ENCODE data around the gene MVK. TPM values are rescaled to one million over a fixed set of nuclear protein-coding genes. Genes with fewer than 3 reads are reported as not detected.

The MVK gene
- total RNA-seq, 1 donor from 2014 or later, result 24.3 TPM

DNA sequence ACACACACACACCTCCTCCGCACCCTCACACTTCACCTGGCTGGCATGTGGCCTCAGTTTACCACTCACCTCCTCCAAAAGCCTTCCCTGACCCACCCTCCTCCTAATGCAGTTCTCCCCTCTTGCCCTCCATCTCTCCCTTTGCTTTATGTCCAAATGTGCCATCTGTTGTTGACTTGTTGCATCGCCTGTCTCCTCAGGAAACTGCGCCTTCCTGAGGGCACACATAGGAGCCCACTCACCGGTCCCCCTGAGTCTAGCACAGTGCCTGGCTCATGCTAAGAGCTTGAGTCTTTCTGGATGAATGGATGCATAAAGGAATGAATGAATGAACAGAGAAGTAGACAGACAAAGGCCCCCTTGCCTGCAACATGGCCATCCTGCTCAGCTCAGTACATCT, 34.0 kb downstream of the MVK start:
- DNase-seq (ENCODE audit: low read depth), result no peak

DNA sequence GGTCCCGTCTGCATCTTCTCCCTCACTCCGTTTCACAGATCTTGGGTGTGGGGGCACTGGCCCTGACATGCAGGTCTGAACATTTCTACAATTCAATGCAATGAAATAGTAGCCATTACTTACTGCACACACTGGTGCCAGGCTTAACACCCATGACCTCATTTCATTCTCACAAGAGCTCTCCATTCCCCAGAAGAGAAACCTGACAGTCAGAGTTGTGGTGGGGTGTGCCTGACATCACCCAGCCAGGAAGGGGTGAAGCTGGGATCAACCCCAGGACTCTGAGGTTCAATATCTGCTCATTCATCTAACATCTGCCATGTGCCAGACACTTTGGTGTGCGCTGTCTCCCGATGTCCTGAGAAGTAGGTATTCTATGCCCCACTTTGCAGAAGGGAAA, 34.7 kb downstream of the MVK start:
- no peak for DNase-seq (ENCODE audit: low read depth)

DNA sequence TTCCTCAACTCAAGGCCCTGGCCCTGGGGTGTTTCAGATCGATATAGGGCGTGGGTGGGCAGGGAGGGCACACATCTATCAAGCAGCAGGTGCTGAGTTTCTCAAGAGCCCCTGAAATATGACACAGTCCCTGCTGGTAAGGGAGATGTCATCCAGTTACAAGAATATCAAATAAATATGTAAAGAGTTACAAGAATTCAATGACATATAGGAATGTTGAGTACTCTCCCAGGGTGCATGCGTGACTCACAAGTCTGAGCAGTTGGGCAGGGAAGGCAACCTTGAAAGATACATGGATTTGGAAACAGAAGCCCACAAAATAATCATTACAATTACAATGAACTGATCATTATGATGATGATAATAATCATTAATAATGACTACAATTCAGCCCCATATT, 35.2 kb downstream of the MVK start:
- DNase-seq (ENCODE audit: low read depth), result no peak

DNA sequence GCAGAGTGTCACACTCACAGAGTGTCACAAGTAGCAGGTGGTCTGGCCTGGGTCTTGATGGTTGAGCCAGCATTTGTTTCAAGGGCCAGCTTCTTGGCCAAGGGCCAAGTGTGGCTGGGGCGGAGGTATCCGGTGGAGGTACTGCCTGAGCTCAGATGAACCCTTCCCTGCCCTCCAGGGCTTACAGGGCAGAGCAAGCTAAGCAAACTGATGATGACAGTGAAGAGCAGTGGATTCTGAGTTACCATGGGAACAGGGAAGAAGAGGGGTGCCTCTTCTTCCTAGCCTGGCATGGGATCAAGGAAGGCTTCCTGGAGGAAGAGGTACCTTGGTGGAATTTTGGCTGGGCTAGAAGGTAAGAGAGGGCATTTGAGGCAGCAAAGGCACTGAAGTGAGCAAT, 35.7 kb downstream of the MVK start:
- no peak for DNase-seq (ENCODE audit: low read depth)

DNA sequence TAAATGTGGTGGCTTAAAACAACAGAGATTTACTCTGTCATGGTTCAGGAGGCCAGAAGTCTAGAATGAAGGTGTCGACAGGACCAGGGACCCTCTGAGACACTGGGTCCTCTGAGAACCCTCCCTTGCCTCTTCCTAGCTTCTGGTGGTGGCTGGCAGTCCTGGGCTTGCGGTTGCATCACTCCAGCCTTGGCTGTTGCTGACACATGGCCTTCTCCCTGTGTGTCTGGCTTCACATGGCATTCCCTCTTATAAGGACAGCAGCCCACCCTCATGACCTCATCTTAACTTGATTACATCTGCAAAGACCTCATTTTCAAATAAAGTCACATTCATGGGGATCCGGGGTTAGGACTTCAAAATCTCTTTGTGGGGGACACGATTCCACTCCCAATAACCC, 36.9 kb downstream of the MVK start:
- no peak for DNase-seq (ENCODE audit: low read depth)

DNA sequence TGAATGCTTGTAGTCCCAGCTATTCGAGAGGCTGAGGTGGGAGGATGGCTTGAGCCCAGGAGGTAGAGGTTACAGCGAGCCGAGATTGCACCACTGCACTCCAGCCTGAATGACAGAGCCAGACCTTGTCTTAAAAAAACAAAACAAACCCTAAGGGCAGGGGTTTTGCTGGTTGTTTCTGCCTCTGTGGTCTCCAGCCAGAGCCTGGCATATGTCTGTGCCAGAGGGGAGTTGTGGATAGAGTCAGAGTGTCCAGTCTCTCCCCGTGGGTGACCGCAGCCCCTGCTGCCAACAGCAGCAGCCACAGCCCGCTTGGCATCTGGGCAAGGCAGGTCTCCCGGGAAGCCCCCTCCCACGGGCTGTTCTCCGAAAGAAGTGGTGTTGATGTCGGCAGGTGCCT, 37.6 kb downstream of the MVK start:
- DNase-seq (ENCODE audit: low read depth), result no peak

DNA sequence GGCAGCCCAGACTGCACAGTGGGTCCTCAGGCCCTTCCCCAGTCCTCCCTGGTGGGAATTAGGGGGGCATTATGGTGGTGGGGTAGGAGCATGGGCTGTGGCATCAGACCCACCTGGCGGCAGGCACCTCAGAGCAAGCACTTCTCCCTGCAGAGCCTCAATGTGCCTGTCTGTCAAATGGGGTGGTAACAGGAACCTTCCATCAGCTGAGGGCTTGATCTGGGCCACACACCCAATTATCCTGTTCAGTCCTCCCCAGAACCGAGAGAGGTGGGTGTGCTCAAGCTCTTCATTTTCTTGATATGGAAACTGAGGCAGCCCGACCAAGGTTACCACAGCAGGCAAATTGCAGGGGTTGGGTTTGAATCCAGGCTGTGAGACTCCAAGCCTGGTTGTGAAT, 38.4 kb downstream of the MVK start:
- DNase-seq (ENCODE audit: low read depth), result no peak

DNA sequence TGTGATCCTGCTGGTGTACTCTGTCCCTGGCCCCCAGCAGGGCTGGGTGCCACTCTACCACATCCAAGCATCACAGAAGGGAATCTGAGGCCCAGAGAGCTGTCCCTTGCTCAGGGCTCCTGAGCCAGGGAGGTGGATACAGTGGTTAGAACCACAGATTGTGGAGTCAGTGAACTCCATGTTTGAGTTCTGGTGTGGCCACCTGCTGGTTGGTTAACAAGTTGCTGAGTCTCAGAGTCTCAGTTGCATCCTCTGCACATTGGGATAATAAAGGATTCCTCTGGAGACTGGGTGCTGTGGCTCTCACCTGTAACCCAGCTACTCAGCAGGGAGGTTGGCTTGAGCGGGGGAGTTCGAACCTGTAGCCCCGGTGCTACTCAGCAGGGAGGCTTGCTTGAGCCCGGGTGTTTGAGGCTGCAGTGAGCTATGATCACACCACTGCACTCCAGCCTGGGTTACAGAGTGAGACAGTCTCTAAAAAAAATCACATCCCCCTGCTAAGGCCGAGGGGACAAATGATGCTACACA, 39.4 kb downstream of the MVK start:
- no peak for DNase-seq (ENCODE audit: low read depth)

DNA sequence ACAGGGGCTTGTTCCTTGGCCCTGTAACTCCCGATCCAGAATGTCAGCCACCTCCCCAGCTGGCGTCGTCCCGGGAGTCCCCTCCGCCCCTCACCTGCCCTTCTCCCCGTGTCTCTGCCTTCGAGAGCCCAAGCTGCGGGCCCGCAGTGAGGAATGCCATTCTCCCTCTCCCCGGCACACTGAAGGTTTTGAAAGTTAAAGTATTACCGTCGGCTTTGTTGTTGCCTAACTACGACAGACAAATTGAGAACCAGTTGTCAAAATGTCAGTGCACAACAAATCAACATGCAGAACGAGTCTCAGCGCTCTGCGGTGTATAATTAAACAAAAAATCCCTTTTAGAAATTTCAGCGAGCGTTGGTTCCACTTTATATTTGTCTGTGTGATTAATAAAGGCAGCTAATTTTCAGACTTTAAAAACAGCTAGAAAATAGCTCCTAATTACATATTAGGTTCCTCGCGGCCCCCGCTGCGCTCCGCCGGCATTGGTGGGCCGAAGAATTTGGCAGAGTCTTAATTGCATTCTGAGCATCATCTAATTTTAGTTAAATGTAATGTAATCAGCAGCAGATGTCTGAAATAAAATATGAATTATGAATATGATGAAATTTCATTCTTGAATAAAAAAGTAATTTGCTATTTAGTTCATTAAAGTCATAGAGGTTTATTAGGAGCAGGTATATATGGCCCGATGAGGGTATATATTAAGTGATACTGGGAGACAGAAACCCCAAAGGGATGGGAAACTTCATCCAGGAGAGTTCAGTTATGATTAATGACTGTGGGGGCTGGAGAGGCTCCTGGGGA, 40.3 kb downstream of the MVK start:
- no peak for DNase-seq (ENCODE audit: low read depth)

DNA sequence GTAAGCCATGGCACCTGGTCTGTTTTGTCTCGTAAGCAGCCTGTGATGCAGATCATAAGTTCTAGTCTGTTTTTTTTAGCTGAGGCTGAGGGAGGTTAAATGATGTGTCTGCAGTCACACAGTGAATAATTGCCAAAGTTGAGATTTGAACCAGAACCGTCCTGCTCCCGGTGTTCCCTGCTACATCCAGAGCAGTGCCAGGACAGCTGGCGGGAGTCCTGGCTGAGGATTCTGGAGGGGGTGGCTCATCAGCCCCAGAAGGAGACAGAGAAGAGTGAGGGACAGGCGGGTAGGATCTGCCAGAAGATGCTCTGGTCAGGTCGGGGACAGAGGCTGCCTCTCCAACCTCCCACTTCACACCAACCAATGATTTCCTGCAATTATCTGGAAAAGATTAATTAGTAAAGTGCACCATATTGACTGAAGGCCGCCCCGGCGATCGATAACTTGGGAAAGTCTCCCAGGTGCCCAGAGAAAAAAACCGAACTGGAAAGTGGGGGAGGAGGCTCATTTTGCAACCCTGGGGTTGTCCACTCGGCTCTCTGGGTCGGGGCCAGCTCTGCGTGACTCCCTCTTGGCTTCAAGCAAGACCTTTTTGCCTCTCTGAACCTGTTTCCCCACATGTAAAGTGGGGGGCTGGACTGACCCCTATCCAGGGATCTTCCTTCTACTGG, 42.1 kb downstream of the MVK start:
- DNase-seq (ENCODE audit: low read depth), result no peak

DNA sequence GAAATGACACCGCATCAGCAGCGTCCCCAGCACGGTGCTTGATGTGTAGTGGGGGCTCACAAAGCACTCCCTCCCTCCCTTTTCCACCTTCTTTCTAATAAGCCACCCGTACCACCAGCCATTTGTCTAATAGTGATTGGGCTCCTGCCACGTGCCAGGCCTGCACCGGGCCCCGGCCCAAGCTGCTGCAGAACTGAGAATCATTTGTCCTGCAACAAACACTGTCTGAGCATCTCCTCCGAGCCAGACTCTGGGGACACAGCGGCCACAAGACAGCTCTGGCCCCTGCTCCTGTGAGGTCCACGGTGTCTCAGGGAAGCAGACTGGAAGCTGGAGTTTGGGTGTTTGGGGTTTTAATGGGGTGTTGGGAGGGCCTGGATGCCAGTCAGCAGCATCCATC, 43.9 kb downstream of the MVK start:
- no peak for DNase-seq (ENCODE audit: low read depth)

DNA sequence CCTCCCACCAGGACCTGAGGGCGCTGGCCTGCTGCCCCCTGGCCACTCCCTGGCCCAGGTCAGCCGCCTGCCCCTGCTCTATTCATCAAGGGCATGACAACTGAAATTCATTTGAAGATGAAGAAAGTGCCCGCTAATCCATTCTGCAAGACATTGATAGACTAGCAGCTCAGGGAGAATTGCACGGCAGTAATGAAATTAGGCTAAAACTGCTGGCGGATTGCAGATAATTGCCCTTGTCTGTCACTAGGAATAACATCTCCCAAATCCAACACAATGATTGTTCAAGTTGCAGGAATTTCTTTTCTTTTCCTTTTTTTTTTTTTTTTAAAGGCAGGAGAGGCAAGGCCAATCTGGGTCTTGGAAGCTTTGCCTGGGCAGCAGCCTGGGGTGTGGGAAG, 44.5 kb downstream of the MVK start:
- no peak for DNase-seq (ENCODE audit: low read depth)

DNA sequence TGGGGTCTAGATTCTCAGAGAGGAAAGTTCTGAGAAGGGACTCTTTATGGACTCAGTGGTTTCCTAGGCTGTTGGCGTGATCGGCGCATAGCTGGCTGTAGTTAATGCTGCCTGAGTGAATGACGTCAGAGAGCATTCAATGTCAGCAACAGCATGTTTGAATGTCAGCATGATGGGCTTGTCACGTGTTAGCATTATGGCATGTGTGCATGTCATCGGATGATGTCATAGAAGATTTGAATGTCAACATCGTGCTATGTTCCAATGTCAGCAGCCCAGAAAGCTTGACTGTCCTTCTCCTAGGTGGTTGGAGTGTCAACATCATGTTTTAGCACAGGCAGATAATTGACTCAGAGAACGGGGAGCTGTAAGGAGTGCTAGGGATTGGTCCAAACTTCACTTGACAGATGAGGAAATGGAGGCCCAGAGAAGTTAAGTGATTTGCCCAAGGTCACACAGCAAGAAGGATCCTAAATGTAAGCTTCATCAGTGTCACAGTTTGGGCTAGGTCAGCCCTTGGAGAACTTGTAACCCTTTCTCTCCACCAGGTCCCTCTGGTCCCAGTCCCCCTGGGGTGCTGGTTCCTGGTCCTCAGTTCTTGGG, 45.5 kb downstream of the MVK start:
- no peak for DNase-seq (ENCODE audit: low read depth)

DNA sequence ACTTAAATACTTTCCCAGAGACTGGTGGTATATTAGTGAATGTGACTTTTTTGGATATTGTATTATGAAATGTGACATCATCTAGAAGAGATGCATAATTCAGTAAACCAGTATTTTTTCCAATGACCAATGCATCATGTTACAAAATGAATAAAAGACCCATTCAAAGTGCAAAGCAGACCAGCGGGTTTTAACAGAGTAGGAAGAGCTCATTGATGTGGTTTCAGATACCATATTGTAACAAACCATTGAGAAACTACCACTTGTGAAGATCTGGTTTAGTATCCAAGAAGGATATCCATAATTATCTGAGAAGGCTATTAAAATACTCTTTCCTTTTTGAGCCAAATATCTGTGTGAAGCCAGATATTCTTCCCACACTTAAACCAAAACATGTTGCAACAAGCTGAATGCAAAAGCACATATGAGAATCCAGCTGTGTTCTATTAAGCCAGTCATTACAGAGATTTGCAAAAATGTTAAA, 47.7 kb downstream of the MVK start:
- no peak for DNase-seq (ENCODE audit: low read depth)

DNA sequence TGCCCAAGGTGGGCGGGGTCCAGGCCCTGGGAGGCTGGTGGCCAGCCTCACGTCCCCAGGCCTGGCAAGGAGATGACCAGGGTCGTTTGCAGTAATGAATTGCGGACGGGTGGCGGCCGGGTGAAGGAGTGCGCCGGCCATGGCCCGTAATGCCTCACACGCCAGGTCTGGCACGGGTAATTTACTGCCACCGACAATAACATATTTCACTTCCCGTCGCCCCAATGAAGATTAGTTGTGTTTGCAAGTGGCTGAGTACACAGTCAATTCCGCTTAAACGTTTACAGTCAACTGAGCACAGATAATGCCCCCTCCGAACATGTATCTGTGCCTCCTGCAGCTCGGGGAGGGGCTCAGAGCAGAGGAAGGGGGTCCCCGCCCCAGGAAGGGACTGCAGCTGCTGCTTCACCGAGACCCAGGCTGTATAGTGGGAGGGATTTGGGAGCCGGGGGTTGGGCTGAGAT, 48.3 kb downstream of the MVK start:
- no peak for DNase-seq (ENCODE audit: low read depth)

DNA sequence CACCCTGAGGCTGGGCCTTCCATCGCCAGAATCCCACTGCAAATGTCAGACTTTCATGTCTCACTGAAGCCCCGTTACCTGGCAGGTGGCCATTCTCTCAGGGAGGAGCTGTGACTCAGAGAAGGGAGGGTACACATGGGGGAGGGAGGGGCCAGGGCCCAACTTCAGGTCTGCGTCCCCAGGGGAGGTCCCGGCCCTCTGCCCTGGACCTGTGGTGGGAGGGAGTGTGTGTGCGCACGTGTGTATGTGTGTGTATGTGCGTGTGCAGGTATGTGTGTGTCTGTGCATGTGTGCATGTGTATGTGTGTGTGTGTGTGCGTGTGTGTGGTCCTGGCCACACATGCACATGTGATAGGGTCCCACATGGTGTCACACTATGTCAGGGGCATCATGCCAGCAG, 50.9 kb downstream of the MVK start:
- no peak for DNase-seq (ENCODE audit: low read depth)

DNA sequence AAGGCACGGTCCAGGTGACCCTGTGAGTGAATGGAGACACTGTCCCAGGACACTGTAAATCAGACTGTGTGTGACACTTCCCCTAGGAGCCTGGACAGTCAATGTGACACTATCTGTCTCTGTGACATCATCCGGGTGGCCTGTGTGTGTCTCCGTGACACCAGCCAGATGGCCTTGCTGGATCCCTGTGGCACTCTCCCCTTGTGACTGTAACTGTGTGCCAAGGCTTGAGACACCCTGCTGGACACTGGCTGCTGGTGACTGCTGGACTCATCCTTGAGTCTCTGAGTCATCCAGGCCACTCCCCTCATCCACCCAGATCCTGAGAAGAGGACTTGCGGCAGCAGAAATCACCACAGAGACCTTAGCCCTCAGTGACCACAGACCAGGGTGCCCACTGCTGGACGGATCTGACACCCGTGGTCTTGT, 51.6 kb downstream of the MVK start:
- DNase-seq (ENCODE audit: low read depth), result peak; percentile 8

DNA sequence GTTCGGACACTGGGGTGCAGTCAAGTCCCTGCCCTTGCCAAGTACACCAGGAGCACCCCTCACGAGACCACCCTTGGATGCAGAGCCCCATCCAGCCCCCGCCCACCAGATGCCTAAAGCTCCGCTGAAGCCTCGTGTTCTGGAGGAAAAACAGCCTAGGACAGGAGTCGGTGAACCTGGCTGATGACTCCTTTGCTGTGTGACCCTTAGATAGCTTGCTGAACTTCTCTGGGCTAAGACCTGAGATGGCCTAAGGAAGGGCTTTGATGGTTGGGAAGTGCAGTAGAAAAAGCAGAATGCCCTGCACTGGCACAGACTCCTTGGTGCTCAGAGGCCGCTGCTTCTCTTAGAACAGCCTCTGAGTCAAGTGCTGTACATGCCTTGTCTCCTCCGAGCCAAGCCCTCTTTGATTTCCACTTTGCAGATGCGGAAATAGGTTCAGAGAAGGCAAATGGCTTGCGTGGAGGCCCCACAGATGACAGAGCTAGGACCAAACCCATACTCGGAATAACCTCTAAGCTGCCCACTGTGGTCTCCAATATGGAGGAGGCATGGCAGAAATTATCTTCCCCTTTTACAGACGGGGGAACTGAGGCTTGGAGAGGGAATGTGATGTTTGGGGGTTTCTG, 52.3 kb downstream of the MVK start:
- DNase-seq (ENCODE audit: low read depth), result no peak

DNA sequence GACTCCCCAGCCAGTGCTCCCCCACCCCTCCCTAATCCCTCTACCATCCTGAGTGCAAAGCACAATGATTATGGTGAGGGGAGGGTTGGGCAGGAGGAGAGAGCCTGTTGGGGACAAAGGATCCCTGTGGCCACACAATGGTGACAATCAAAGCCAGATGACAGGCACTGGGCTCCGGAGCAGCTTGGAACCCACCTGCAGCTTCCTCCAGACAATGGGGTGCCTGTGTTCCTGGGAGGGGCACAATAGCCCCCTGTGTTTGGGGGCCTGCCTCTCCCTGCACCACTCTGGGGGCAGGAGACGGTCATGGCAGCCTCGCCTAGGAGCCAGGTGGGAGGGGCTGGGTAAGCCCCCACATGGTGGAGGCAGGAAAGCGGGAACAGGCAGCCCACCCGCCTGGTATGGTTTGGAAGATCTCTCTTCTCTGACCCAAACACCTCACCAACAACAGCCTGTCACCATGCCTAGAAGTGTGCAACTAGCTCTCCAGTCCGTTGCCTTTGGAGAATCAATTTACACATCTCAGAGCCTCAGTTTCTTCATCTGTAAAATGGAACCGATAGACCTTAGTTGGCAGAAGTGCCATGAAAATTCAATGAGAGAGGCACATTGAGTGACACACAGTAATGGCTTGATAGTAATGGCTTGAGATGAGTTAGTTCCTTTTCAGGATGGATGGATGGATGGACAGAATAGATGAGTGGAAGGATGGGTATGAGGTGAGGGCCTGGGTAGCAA, 53.0 kb downstream of the MVK start:
- no peak for DNase-seq (ENCODE audit: low read depth)

DNA sequence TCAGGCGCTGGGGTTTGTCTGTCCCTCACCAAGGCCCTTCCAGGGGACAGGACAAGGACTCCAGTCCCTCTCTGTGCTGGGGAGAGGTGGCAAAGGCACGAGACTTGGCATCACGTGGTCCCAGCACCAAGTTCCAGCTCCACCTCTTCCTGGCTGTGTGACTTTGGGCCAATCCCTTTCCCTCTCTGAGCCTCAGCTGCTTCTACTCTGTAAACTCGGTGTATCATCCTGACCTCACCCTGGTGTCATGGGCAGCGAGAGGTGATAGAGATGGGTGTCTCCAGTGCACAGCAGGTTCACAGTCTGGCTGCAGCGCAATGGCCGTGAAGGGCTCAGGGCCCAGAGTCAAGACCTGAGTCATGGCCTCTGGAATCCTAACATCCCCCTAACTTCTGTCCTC, 54.0 kb downstream of the MVK start:
- DNase-seq (ENCODE audit: low read depth), result no peak

DNA sequence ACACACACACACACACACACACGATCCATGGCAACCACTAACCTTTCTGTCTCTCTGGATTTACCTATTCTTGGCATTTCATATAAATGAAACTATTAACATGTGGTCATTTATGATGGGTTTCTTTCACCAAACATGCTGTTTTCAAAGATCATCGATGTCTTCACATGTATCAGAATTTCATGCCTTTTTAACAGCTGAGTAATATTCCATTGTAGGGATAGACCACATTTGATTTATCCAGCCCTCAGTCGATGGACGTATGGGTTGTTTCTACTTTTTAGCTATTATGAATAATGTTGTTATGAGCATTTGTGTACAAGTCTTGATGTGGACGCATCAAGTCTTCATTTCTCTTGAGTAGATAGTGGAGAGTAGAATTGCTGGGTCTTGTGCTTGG, 56.5 kb downstream of the MVK start:
- DNase-seq (ENCODE audit: low read depth), result no peak

DNA sequence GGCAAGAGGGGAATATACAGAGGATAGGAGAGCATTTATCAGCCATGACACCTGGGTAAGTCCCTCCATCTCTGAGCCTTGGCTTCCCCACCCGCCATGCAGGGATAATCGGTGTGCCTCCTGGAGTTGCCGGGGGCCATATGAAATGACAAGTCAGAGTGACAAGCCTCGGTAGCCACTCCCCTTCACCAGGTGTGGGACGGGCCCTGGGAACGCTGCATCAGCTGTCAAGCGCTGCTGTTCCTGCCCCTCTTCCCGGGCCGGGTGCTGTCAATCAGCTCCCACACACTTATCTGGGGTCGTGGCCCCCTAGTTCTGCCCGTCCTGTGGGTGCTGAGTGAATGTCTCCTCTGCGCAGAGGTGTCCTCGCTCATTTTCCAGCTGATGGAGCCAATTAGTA, 57.2 kb downstream of the MVK start:
- no peak for DNase-seq (ENCODE audit: low read depth)
